ENCODE results near the gene SH3RF1.

SH3RF1 gene

GRCh38 chr4:169136796-169137557, 133.8 kb downstream of the SH3RF1 start:
- DNase-seq (ENCODE audit: low read depth in 3 of 3): no peak

GRCh38 chr4:169136330-169136729, 134.4 kb downstream of the SH3RF1 start:
- DNase-seq (ENCODE audit: low read depth in 3 of 3): no peak

GRCh38 chr4:169135776-169136175, 135.0 kb downstream of the SH3RF1 start:
- DNase-seq (ENCODE audit: low read depth in 3 of 3): no peak

DNA sequence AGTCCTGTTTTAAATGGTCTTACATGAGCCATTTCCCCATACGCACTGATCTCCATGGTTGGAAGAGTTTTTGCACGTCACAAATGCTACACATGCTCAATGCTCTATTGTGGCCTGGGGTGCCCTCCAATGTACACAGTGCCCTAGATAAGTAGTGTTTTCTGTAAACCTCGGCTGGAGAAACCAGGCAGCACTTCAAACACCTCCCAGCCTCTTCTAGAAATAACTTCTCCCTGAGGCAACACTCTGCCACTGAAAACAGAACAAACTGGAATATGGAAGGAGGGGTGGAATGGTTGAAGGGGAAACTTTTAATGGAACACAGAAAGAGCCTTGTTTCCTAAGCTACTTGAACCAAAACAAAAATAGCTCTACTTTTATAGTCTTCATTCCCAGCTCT, 136.8 kb downstream of the SH3RF1 start:
- no peak for DNase-seq (ENCODE audit: low read depth in 3 of 3)

- DNase-seq (ENCODE audit: low read depth in 3 of 3): no peak
Observed at GRCh38 chr4:169132561-169133305, 138.0 kb downstream of the SH3RF1 start.

DNA sequence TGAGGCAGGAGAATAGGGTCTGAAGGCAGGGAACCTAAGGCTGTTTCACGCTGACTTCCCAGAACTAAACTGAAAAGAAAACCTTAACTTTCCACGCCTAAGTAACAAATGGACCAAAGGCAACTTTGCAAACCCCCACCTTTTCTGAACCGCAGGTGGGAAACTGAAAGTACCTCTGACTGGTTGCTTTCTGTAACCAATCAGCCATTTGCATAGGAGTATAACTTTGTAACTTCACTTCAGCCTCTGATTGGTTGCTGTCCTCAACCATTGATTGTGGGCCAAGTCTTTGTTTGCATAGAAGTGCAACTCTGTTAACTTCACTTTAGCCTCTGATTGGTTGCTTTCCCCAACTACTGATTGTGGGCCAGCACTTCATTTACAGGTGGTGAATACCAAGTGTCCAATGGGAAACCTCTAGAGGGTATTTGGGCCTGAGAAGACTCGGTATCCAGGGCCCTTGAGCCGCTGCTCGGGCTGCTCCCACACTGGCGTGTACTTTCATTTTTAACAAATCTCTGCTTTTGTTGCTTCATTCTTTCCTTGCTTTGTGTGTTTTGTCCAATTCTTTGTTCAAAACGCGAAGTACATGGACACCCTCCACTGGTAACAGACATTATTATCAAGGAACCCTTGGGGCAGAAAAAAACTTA, 139.1 kb downstream of the SH3RF1 start:
- no peak for DNase-seq (ENCODE audit: low read depth in 3 of 3)

DNA sequence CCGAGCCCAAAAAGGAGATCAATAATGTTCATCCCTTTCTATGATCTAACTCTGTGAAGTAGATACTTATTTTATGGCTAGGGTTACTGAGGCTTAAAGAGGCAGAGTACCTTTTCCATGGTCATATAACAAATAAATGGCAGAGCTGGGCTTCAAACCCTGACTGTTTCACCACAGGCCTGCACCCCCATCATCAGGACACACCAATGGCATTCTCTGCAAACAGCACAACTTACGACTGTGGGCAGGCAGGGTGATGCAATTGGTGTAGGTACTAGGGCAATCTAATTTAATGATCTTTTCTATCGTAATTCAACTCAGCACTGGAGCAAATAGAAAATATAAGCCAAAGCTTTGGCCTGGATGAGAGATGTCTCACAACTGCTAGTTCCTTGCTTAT, 141.9 kb downstream of the SH3RF1 start:
- no peak for DNase-seq (ENCODE audit: low read depth in 3 of 3)

DNA sequence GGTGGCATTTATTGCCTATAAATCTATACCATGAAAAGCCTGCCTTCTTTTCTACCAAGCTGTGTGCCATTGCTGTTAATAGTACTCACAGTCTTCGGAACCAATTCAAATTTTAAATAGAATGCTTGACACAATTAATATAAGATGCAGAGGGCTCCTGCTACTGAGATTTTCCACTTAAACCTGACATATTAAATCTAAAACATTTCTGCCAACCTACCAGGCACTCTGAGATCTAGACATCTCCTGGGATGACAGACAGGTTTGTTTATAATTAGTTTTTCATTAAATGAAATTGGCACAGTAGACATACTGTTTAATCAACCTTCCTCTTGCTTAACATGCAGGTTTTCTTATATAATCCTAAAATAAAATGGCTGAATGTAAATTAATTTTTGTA, 143.4 kb downstream of the SH3RF1 start:
- no peak for DNase-seq (ENCODE audit: low read depth in 3 of 3)

DNA sequence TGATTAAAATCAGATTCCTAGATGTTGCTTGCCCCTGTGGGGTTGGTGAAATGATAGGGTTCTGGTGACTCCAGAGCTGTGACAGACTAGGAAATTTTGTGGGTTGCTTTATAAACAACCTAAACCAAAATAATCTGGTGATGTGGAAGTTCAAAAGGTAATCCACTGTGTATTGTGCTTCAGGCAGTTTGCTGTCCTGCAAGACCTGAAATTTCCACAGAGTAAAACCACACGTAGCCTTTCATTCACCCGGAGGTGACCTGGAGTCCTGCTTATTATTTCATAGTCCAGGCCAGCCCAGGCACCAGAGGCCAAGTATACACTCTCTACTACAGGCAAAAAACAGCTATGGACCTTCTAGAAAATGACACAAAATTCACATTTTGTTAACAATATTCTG, 146.1 kb downstream of the SH3RF1 start:
- DNase-seq (ENCODE audit: low read depth in 3 of 3): no peak

DNA sequence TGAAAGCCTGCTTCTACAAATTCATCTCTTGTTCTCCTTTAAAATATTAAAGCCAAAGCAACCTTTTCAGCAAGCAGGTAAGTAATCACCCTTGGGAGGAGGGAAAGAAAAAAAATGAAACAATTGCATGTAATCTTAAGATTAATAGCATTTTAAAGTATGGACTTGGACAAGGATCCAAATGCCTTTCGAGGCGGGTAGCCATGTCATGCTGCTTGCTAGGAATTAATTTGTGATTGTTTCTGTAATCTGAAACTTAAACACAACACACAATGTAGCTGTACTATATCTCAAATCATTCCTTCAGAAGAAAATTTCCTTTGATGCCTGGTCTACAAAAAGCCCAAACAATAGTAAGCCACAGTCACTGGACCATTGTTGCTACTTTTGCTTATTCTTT, 148.3 kb downstream of the SH3RF1 start:
- no peak for DNase-seq (ENCODE audit: low read depth in 3 of 3)

- no peak for DNase-seq (ENCODE audit: low read depth in 3 of 3)
Observed at GRCh38 chr4:169121861-169122382, 148.8 kb downstream of the SH3RF1 start.

- DNase-seq (ENCODE audit: low read depth in 3 of 3): no peak
Observed at GRCh38 chr4:169120624-169121023, 150.1 kb downstream of the SH3RF1 start.

- DNase-seq (ENCODE audit: low read depth in 3 of 3): no peak
Observed at GRCh38 chr4:169119536-169119935, 151.2 kb downstream of the SH3RF1 start.

GRCh38 chr4:169117591-169118081, 153.1 kb downstream of the SH3RF1 start:
- no peak for DNase-seq (ENCODE audit: low read depth in 3 of 3)

DNA sequence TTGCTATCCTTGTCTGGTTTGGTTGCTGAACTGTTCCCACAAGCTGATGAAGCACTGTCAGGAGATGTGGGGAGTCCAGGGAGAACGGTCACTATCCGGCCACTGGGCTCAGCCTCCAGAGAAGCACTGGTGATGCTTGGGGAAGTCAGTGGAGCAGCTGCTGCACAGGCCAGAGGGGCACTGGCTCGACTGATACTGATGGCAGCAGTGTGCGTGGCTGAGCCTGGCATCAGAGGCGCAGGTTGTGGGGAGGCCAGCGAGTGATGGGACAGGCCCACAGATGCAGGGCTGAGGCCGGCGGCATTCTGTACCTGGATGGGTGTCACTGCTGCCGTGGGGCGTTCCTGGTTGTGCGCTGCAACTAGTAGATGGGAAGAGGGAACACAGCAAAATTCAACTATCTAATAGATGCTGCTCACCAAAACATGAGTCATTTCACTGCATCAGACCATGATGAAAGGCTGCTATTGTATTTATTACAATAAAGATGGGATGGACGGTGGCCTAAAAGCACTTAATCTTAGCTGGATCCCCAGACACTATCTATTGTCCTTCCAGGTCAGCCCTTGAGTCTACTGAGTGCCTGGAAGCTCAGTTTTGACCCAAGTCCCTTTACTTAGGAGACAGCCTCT, 154.4 kb downstream of the SH3RF1 start:
- no peak for DNase-seq (ENCODE audit: low read depth in 3 of 3)

DNA sequence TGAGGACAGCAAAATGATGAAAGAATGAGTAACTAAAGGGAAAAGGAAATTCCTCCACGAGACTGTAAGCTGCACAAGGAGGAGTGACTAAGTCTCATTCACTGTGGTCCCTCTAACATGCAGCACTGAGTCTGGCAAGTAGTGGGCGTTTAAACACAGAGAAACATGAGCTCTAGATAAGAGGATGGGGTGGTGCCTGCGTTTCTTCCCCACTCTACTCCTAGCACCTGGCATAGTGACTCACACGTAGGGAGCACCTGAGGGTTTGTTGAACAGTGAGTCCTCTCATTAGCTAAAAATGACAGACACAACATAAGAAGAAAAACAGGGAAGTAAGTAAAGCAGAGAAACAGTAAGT, 154.9 kb downstream of the SH3RF1 start:
- no peak for DNase-seq (ENCODE audit: low read depth in 3 of 3)

GRCh38 chr4:169115144-169115896, 155.4 kb downstream of the SH3RF1 start:
- no peak for DNase-seq (ENCODE audit: low read depth in 3 of 3)

GRCh38 chr4:169114341-169114974, 156.3 kb downstream of the SH3RF1 start:
- DNase-seq (ENCODE audit: low read depth in 3 of 3): no peak

GRCh38 chr4:169110633-169111032, 160.1 kb downstream of the SH3RF1 start:
- no peak for DNase-seq (ENCODE audit: low read depth in 3 of 3)

DNA sequence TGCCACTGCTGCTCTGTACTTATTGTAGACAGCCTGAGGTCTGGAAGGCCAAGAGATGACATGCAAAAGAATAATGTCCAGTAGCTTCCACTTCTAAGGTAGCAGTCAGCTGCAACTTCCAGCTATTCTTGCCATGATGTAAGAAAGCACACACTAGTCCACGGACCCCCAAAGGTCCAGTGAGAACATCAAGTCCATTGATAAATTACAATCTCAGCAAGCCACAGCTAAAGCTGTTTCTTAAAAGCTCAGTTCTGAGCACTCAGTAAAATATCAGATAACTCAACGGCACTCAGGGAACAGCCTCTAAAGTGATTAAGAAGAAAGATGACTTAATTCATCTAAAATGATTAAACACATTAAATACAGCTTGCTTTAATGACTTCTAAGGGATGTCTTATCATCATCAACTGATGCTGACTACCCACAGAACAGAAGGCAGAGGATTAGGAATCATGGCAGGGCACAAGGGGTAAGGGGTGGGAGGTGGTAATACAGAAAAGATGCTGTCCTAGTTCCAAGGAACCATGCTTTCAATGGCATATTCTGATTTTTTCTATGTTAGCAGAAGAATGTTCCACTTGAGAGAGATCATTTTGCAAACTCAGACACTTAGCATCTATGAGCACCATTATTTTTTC, 161.6 kb downstream of the SH3RF1 start:
- no peak for DNase-seq (ENCODE audit: low read depth in 3 of 3)
